Bronchial epithelial cell (primary cell): Measurements from ENCODE around the gene DZIP1. TPM values are rescaled to one million over a fixed set of nuclear protein-coding genes. Genes with fewer than 3 reads are reported as not detected.

Source experiments
- DNase-seq: peaks from one replicate; pipeline ENCODE4 v3.0.0-alpha.2; 2010; ENCODE audit warnings: low read depth
- FAIRE-seq: peaks from 2 replicates; lab custom pipeline; 2011; peaks lifted over from hg19 to GRCh38; lab: Jason Lieb, UNC
- H3K27me3 ChIP-seq: 2 replicates; pipeline ENCODE4 v1.5.1; 2011; ENCODE audit warnings: low read length; ENCODE audit not compliant: control insufficient read depth, insufficient read depth
- H3K36me3 ChIP-seq: 2 replicates; pipeline ENCODE4 v1.5.1; 2011; ENCODE audit warnings: low read length; ENCODE audit not compliant: control insufficient read depth, insufficient read depth
- H3K4me3 ChIP-seq: 2 replicates; pipeline ENCODE4 v1.5.1; 2011; ENCODE audit warnings: mild to moderate bottlenecking, low read depth, low read length, control low read depth
- CTCF ChIP-seq: IDR thresholded peaks from 2 replicates; pipeline ENCODE4 v1.5.1; 2011; ENCODE audit warnings: mild to moderate bottlenecking, moderate library complexity, low read length, control low read depth, inconsistent platforms; ENCODE audit not compliant: insufficient read depth, severe bottlenecking
- total RNA-seq: library from RNA; depleted of rRNA; stranded (reverse); fragments of >200 nt; gene quantifications from 2 replicates; pipeline ENCODE4 v1.2.1, GENCODE V29; 2014

The DZIP1 gene
- total RNA-seq, 1 donor from 2014 or later, result 0.79 TPM

- H3K4me3 ChIP-seq, result no peak overlapping the region
- DNase-seq, result peak; percentile 54
- H3K27me3 ChIP-seq, result no peaks in the 10 kb centered on the region
- H3K36me3 ChIP-seq, result no peaks in the 10 kb centered on the region
- TF ChIP-seq CTCF, result peak; percentile 41
- FAIRE-seq, result no peak
Measured at GRCh38 chr13:95660981-95661581, 16.6 kb upstream of the DZIP1 start.

GRCh38 chr13:95659500-95659899 lies 15.0 kb upstream of the DZIP1 start:
- no peaks in the 10 kb centered on the region for H3K36me3 ChIP-seq
- DNase-seq (no peak), FAIRE-seq (no peak)
- H3K27me3 ChIP-seq, result no peaks in the 10 kb centered on the region
- no peak overlapping the region for H3K4me3 ChIP-seq
- TF ChIP-seq CTCF, result no peak

- FAIRE-seq (no peak), DNase-seq (peak; percentile 45)
- Histone ChIP-seq H3K4me3 (no peak overlapping the region), H3K36me3 (no peaks in the 10 kb centered on the region), H3K27me3 (no peaks in the 10 kb centered on the region)
- no peak for TF ChIP-seq CTCF
Measured at GRCh38 chr13:95656386-95657015, 12.0 kb upstream of the DZIP1 start.

- no peak for DNase-seq
- TF ChIP-seq CTCF, result no peak
- Histone ChIP-seq H3K36me3 (no peaks in the 10 kb centered on the region), H3K4me3 (no peak overlapping the region), H3K27me3 (no peaks in the 10 kb centered on the region)
- no peak for FAIRE-seq
Measured at GRCh38 chr13:95652821-95653220, 8.3 kb upstream of the DZIP1 start.

GRCh38 chr13:95652244-95652764 lies 7.8 kb upstream of the DZIP1 start:
- Histone ChIP-seq H3K27me3 (no peaks in the 10 kb centered on the region), H3K4me3 (no peak overlapping the region), H3K36me3 (no peaks in the 10 kb centered on the region)
- FAIRE-seq (no peak), DNase-seq (no peak)
- TF ChIP-seq CTCF, result no peak
